BJ (cell line): ENCODE measurements around the gene ALK. TPM values are rescaled to one million over a fixed set of nuclear protein-coding genes. Genes with fewer than 3 reads are reported as not detected.

Experiments
- CTCF ChIA-PET: fragments of 350-600 bp; formaldehyde crosslinking; extraction: SDS; loops from one replicate; lab custom pipeline; 2021; ENCODE audit warnings: antibody characterized with exemption, inconsistent platforms; lab: Yijun Ruan, JAX
- POLR2A ChIA-PET: fragments of 300-600 bp; sonication (Branson Sonifier 250); formaldehyde crosslinking; extraction: SDS; loops from one replicate; lab custom pipeline; 2021; ENCODE audit warnings: antibody characterized with exemption; lab: Charles Lee
- DNase-seq: peaks from one replicate; pipeline ENCODE4 v3.0.0-alpha.2; 2011; ENCODE audit warnings: low read depth
- H3K27me3 ChIP-seq: 2 replicates; pipeline ENCODE4 v1.6.0; 2011; ENCODE audit warnings: low read length; ENCODE audit not compliant: control insufficient read depth, insufficient read depth
- H3K36me3 ChIP-seq: 2 replicates; pipeline ENCODE4 v1.5.1; 2011; ENCODE audit warnings: low read length; ENCODE audit not compliant: control insufficient read depth, insufficient read depth
- H3K4me3 ChIP-seq: 2 replicates; pipeline ENCODE4 v1.5.1; 2011; ENCODE audit warnings: low read depth, mild to moderate bottlenecking, control low read depth, low read length
- polyA plus RNA-seq: library from polyadenylated mRNA; depleted of rRNA; stranded (reverse); fragments of >200 nt; gene quantifications from 2 replicates; pipeline ENCODE4 v1.2.3, GENCODE V29; 2011
- TF ChIP-seq, protein P1 (sequence below): IDR thresholded peaks from 2 replicates; pipeline ENCODE4 v1.5.1; 2011; ENCODE audit warnings: low read depth, mild to moderate bottlenecking, control low read depth, inconsistent platforms, low read length, moderate library complexity; ENCODE audit not compliant: insufficient read depth

ALK gene
- polyA plus RNA-seq, 1 experiment, result not detected

DNA sequence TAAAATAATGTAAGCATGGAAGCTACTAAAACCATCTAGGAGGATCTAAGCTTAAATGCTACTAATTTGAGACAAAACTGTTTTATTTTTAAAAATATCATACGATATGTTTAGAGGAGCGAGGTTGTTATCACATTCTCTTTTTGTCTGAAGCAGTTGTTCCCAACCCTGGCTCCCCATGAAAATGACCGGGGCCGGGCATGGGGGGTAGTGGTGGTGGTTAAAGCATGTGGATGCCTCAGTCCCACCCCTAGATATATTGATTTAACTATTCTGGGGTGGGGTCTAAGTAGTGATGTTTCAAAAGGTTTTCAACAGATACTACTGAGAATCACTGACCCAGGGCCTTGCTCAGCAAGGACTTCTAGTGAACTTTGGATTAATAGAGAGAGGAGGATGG lies 359.8 kb downstream of the ALK start:
- ChIA-PET POLR2A (no interaction called here), CTCF (no interaction called here)
- no peak for DNase-seq
- TF ChIP-seq, protein P1, sequence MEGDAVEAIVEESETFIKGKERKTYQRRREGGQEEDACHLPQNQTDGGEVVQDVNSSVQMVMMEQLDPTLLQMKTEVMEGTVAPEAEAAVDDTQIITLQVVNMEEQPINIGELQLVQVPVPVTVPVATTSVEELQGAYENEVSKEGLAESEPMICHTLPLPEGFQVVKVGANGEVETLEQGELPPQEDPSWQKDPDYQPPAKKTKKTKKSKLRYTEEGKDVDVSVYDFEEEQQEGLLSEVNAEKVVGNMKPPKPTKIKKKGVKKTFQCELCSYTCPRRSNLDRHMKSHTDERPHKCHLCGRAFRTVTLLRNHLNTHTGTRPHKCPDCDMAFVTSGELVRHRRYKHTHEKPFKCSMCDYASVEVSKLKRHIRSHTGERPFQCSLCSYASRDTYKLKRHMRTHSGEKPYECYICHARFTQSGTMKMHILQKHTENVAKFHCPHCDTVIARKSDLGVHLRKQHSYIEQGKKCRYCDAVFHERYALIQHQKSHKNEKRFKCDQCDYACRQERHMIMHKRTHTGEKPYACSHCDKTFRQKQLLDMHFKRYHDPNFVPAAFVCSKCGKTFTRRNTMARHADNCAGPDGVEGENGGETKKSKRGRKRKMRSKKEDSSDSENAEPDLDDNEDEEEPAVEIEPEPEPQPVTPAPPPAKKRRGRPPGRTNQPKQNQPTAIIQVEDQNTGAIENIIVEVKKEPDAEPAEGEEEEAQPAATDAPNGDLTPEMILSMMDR, result no peak
- H3K36me3 ChIP-seq, result no peaks in the 10 kb centered on the region
- no peaks in the 10 kb centered on the region for H3K27me3 ChIP-seq
- H3K4me3 ChIP-seq, result no peak overlapping the region

DNA sequence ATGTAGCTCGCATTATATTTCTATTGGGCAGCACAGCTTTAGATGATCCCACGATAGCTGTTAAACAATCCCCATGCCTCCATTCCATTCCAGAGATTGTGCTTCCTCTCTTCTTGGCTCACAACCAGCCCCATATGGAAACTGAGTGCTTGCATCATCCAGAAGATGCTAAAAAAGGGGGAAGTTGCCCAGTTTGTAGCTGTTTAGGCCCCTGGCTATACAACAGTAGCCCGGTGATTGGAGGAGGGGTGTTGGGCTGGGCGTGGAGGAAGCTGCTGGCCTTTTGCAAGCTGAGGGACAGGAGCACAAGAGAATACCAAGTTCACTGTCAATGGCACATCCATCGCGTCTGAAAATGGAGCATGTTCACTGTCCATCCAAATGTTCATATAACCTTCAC lies 360.2 kb downstream of the ALK start:
- Histone ChIP-seq H3K36me3 (no peaks in the 10 kb centered on the region), H3K4me3 (no peak overlapping the region), H3K27me3 (no peaks in the 10 kb centered on the region)
- DNase-seq, result no peak
- CTCF ChIA-PET, result no interaction called here
- TF ChIP-seq, protein P1, result no peak
- POLR2A ChIA-PET, result no interaction called here

DNA sequence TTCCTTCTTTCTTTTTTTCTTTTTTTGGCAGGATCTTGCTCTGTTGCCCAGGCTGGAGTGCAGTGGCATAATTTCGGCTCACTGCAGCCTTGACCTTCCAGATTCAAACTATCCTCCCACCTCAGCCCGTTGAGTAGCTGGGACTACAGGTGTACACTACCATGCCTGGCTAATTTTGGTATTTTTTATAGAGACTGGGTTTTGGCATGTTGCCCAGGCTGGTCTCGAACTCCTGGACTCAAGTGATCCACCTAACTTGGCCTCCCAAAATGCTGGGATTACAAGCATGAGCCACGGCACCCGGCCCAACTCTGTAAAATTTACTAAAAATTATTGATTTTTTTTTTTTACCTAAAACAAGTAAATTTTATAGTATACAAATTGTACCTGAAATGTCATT lies 360.8 kb downstream of the ALK start:
- Histone ChIP-seq H3K36me3 (no peaks in the 10 kb centered on the region), H3K27me3 (no peaks in the 10 kb centered on the region), H3K4me3 (no peak overlapping the region)
- ChIA-PET CTCF (no interaction called here), POLR2A (no interaction called here)
- TF ChIP-seq, protein P1, result no peak
- DNase-seq, result no peak

DNA sequence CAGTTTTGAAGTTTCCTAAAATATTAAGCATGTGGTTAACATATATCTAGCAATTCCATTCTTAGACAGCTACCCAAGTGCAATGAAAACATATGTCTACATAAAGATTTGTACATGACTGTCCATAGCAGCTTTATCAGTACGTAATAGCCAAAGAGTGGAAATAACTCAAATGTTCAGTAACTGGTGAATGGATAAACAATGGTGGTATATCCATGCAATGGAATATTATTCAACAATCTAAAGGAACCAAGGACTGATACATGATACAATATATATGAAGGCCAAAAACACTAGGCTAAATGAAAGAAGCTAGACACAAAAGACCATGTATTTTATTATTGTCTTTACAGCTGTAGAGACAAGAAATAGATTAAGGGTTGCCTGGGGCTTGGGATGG lies 361.4 kb downstream of the ALK start:
- TF ChIP-seq, protein P1, result no peak
- Histone ChIP-seq H3K36me3 (no peaks in the 10 kb centered on the region), H3K4me3 (no peak overlapping the region), H3K27me3 (no peaks in the 10 kb centered on the region)
- CTCF ChIA-PET, result no interaction called here
- DNase-seq, result no peak
- POLR2A ChIA-PET, result no interaction called here

DNA sequence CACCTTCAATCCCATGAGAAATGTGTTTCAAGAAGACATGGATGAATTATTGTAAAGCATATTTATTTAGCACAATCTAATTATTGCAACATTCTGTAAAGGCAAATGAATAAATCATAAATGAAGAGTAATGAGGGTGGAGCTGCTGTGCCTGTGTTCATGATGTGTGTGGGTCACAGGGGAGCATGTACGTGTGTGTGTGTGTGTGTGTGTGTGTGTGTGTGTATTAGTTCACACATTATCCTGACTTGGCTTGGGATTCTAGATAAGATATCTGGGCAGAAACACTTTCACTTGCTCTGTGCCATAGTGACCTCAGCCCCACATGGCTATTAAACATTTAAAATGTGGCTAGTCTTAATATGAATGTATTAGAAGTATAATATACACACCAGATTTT lies 361.8 kb downstream of the ALK start:
- Histone ChIP-seq H3K4me3 (no peak overlapping the region), H3K27me3 (no peaks in the 10 kb centered on the region), H3K36me3 (no peaks in the 10 kb centered on the region)
- no peak for DNase-seq
- POLR2A ChIA-PET, result no interaction called here
- CTCF ChIA-PET, result no interaction called here
- TF ChIP-seq, protein P1, result no peak
